KOPT-K1 (cell line): ENCODE data around the gene LDHB.
"Not testable (repeated sequence)": the region's sequence is repeated elsewhere in the genome, so short reads cannot be mapped to it uniquely, and the experiment has no call there.

Source experiments
- H3K27ac ChIP-seq: fragments of 200-600 bp; sonication (generic); 2 replicates; pipeline ENCODE4 v1.5.1; 2016; ENCODE audit warnings: antibody characterized with exemption, mild to moderate bottlenecking, low read depth, low read length; ENCODE audit not compliant: poor library complexity, severe bottlenecking
- H3K36me3 ChIP-seq: fragments of 200-600 bp; sonication (generic); 2 replicates; pipeline ENCODE4 v1.5.1; 2017; ENCODE audit warnings: antibody characterized with exemption, mild to moderate bottlenecking, low read length, moderate library complexity; ENCODE audit not compliant: insufficient read depth
- H3K9me3 ChIP-seq: fragments of 200-600 bp; sonication (generic); 2 replicates; pipeline ENCODE4 v1.5.1; 2017; ENCODE audit warnings: antibody characterized with exemption, low read length, mild to moderate bottlenecking; ENCODE audit not compliant: insufficient read depth, poor library complexity, severe bottlenecking

The LDHB gene

DNA sequence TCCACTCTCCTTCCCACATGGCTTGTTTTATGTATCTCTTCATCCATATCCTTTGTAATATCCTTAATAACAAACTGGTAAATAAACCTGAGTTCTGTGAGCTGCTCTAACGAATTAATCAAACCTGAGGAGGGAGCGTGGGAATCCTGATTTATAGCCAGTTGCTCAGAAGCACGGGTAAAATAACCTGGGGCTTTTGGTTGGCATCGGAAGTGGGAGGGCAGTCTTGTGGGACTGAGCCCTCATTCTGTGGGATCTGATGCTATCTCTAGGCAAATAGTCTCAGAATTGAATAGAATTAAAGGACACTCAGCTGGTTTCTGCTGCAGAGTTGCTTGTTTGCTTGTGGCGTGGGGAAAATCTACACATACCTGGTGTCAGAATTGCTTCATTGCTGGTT is 17.5 kb upstream of the LDHB start:
- no peaks in the 10 kb centered on the region for H3K9me3 ChIP-seq
- H3K27ac ChIP-seq: no peak overlapping the region
- H3K36me3 ChIP-seq: no peaks in the 10 kb centered on the region

DNA sequence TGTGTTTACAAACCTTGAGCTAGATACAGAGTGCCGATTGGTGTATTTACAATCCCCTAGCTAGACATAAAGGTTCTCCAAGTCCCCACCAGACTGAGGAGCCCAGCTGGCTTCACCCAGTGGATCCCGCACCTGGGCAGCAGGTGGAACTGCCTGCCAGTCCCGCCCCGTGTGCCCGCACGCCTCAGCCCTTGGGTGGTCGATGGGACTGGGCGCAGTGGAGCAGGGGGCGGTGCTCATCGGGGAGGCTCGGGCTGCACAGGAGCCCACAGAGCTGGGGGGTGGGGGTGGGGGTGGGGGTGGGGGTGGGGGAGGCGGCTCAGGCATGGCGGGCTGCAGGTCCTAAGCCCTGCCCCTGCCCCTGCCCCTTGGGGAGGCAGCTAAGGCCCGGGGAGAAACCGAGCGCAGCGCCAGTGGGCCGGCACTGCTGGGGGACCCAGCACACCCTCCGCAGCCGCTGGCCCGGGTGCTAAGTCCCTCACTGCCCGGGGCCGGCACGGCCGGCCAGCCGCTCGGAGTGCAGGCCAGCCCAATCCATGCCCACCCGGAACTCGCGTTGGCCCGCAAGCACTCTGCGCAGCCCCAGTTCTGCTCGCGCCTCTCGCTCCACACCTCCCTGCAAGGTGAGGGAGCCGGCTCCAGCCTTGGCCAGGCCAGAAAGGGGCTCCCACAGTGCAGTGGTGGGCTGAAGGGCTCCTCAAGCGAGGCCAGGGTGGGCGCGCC is 16.3 kb upstream of the LDHB start:
- not testable (repeated sequence) for H3K36me3 ChIP-seq, H3K27ac ChIP-seq, H3K9me3 ChIP-seq

DNA sequence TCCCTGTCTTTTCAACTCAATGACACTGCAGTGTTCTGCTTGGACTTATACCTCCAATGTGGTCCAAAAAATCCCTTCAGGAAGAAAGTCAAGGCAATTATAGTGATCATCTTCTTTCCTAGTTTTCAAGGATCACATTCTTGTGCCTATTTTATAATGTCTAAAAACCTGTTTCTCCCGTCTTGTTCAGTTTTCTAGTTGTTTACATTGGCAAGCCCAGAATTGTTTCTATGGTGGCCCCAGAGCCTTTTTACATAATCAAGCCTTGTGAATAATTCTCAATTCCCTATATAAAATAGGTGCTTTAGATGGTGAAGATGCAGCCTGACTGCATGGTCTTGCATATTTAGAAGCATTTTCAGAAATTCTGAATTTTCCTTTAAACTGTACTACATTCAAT is 14.5 kb upstream of the LDHB start:
- no peak overlapping the region for H3K27ac ChIP-seq
- no peaks in the 10 kb centered on the region for H3K9me3 ChIP-seq
- H3K36me3 ChIP-seq: no peaks in the 10 kb centered on the region

DNA sequence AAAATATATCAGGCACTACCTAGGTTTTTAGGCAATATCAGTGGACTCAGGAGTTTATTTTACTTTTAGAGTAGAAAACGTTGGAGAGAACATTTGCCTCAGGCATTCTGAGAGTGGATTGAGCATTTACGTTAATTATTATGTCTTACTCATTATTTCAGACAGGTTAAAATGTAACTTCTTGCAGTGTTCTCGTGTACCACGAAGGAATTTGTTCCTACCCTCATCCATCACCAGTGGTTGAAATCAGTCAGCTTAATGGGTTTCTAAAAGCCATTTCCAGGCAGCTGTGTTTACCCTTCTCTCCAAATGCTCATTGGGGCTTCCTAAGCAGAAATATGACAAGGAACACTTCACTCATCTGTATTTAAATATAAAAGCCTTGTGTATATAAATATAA is 9.1 kb upstream of the LDHB start:
- no peaks in the 10 kb centered on the region for H3K36me3 ChIP-seq
- H3K9me3 ChIP-seq: no peaks in the 10 kb centered on the region
- no peak overlapping the region for H3K27ac ChIP-seq

DNA sequence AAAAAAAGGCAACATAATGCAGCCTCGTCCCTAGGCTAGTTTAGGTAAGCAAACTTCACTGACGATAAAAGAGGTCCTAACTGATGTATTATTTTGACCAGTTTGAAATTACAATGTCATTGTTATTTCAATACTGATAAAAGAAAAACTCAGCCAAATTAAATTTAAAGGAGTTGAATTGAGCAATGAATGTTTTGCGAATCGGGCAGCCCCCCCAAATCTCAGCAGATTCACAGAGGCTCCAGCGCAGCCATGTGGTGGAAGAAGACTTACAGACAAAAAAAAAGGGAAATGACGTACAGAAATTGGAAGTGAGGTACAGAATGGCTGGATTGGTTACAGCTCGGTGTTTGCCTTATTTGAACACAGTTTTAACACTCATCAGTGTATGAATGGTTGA is 8.2 kb upstream of the LDHB start:
- H3K36me3 ChIP-seq: no peaks in the 10 kb centered on the region
- no peak overlapping the region for H3K27ac ChIP-seq
- no peaks in the 10 kb centered on the region for H3K9me3 ChIP-seq

DNA sequence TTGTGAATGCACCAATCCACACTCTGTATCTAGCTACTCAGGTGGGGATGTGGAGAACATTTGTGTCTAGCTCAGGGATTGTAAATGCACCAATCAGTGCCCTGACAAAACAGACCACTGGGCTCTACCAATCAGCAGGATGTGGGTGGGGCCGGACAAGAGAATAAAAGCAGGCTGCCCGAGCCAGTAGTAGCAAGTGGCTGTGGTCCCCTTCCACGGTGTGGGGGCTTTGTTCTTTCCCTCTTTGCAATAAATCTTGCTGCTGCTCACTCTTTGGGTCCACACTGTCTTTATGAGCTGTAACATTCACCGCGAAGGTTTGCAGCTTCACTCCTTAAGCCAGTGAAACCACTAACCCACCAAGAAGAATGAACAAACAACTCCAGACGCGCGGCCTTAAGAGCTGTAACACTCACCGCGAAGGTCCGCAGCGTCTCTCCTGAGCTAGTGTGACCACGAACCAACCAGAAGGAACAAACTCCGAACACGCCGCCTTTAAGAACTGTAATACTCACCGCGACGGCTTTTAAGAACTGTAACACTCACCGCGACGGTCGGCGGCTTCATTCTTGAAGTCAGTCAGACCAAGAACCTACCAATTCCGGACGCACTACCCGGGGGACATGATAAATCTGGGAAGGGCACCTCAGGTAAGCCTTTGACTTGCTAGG is 4.6 kb upstream of the LDHB start:
- Histone ChIP-seq H3K27ac (no peak overlapping the region), H3K9me3 (no peaks in the 10 kb centered on the region)

DNA sequence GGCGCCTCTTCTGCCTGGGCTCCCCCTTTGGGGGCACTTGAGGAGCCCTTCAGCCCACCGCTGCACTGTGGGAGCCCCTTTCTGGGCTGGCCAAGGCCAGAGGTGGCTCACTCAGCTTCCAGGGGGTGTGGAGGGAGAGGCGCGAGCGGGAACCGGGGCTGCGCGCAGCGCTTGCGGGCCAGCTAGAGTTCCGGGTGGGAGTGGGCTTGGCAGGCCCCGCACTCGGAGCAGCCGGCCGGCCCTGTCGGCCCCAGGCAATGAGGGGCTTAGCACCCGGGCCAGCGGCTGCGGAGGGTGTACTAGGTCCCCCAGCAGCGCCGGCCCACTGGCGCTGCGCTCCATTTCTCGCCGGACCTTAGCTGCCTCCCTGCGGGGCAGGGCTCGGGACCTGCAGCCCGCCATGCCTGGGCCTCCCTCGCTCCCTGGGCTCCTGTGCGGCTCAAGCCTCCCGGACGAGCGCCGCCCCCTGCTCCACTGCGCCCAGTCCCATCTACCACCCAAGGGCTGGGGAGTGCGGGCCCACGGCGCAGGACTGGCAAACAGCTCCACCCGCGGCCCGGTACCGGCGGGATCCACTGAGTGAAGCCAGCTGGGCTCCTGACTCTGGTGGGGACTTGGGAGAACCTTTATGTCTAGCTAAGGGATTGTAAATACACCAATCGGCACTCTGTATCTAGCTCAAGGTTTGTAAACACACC is 3.9 kb upstream of the LDHB start:
- not testable (repeated sequence) for H3K27ac ChIP-seq, H3K36me3 ChIP-seq, H3K9me3 ChIP-seq

More for the DNA sequence above, 4.6 kb upstream of the LDHB start:
- H3K36me3 ChIP-seq: no peaks in the 10 kb centered on the region

DNA sequence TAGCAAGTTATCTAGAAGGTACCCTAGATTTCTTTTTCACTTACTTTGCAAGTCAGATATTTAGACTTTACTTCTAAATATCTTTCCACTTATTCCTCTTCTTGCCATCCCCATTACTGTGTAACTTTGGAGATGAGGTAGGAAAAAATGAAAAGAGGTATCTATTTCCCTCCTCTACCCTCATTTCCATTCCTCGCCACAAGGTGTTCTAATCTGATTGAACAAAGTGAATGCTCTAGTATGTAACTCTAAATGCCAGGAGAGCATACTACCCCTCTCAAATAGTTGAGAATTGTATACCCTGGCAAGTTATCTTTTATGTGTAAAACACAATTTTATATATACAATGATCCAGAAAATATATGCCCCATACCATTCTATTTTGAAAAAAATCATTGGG is 1.7 kb upstream of the LDHB start:
- Histone ChIP-seq H3K27ac (no peak overlapping the region), H3K9me3 (no peaks in the 10 kb centered on the region), H3K36me3 (peaks cover 21% of the 10 kb centered on the region)

DNA sequence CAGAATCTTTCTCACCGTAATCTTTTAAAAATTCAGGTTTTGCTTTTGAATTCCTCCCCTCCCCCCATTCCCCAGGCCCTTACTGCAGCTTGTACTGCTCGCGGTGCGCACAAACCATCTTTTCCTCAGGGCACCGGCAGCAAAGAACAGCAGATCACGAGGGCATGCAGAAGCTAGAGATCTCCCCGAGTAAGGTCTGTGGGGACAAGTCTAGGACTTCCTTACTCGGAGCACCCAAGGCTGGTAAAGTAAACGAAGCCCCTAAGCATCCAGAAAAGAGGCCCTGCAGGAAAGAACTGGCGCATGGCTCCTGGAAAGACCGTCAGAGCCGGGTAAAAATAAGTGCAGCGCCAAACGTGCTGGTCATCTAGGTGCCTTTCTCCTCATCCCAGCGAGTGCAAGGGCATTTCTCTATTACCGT is 727 bp downstream of the LDHB start:
- Histone ChIP-seq H3K9me3 (no peaks in the 10 kb centered on the region), H3K27ac (peak overlapping the region; percentile 97), H3K36me3 (peaks cover 46% of the 10 kb centered on the region)

DNA sequence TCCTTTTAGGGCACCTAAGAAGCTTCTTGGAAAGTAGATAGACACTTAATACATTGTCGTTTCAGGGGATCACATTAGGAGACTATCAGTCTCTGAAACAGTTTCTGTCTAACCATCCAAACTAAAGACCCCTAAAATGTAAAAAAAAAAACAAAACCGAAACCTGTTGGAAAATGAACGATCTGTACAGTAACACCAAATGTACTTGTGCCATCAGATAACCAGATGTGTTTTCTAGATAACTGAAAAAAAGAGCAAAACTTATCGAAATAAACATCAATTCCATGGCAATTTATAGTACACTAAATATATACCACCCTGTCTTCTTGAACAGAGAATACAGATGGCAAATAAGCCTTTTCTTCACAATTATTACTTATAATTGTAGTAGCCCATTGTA is 2.1 kb downstream of the LDHB start:
- Histone ChIP-seq H3K36me3 (peaks cover 59% of the 10 kb centered on the region), H3K27ac (peak overlapping the region; percentile 97), H3K9me3 (no peaks in the 10 kb centered on the region)

DNA sequence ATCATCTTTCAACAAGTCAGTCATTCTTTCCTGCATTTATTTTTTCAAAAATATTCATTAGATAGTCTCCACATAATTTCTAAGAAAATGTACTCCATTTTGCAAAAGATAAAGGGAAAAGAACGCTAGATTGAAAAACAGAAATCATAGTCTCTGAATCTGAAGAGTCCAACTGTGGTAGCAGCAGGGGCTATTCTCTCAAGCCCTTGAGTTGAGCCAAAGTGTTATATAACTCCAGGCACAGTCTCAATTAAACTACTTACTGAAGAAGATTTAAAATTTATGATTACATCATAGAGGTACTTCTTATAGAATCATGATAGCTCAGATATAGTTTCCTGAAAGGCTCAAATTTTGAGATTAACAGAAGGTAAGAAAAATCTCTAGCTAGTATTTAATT is 5.8 kb downstream of the LDHB start:
- no peak overlapping the region for H3K27ac ChIP-seq
- peaks cover 97% of the 10 kb centered on the region for H3K36me3 ChIP-seq
- no peaks in the 10 kb centered on the region for H3K9me3 ChIP-seq

DNA sequence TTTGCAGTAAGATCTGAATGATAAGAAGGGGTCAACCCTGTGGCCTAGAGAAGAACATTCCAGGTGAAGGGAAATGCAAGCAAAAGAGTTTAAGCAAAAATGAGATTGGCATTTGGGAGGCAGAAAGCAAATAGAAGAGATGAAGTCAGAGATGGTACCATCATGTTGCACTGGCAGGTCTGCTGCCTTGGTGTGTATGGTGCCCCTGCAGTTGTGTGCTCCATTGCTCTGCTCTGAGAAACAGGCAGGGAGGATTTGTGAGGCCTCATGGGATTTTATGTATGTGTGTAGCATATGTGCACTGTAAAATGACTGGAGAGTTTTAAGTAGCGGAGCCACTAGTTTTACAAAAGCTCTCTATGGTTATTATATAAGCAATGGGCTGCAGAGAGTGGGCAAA is 6.6 kb downstream of the LDHB start:
- Histone ChIP-seq H3K9me3 (no peaks in the 10 kb centered on the region), H3K27ac (no peak overlapping the region), H3K36me3 (peaks cover 100% of the 10 kb centered on the region)

DNA sequence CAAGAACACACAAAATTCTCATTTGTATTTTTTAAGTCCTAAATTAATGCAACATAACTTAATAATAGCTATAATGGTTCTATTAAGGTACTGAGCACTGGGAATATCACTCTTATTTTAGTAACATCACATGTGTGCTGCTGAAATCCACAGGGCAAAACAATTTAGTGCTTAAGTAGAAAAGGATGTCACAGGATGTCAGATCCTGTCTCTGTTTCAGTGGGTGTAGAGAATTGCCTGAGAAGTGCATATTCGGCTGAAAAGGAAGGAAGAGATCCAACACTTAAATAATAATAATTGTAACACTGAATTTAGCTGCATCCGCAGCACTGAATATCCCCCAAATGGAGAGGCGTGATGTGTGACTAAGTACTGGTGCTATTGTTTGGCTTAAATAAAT is 8.6 kb downstream of the LDHB start:
- peaks cover 100% of the 10 kb centered on the region for H3K36me3 ChIP-seq

DNA sequence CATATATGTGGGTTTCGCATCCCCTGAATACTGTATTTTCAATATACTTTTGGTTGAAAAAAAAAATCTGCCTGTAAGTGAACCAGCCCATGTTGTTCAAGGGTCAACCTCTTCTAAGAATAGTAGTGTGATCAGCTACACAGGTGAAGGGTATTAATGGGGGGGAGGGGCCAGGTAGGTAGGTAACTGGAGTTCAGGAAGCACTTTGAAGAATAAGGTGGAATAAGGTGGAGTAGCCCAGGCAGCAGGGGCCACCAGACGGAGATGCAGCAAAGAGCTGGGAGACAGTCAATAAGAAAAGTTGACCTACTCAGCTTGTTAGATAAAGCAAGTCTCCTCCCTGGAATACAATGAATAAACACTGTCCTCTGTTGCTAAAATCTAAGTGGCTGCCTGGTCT is 9.3 kb downstream of the LDHB start:
- Histone ChIP-seq H3K9me3 (no peaks in the 10 kb centered on the region), H3K36me3 (peaks cover 100% of the 10 kb centered on the region), H3K27ac (no peak overlapping the region)

More for the DNA sequence above, 8.6 kb downstream of the LDHB start:
- H3K9me3 ChIP-seq: no peaks in the 10 kb centered on the region
- no peak overlapping the region for H3K27ac ChIP-seq

DNA sequence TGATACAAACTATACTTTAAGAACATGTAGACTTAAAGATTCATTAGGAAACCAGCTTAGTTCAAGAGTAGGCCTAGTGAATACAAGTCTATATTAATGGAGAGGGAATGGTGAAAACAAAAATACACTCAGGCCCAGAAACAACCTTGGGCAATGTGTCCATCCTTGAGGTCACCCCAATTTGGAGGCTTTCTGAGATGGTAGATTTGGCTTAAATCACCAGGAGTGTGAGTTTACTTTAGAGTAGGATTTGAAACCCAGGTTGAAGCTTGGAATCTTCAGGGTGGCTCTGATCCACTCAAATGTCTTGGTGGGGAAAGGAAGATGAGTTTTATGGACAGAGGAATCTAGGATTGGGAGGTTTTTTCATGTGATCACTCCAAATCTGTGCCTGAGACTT is 10.5 kb downstream of the LDHB start:
- no peak overlapping the region for H3K27ac ChIP-seq
- no peaks in the 10 kb centered on the region for H3K9me3 ChIP-seq
- peaks cover 100% of the 10 kb centered on the region for H3K36me3 ChIP-seq
